B cell (primary cell): Measurements from ENCODE around the gene DACH1. TPM values are rescaled to one million over a fixed set of nuclear protein-coding genes. Genes with fewer than 3 reads are reported as not detected.

Experiments
- ATAC-seq: fragments of 200-7000 bp; cut with Tn5 transposase; one replicate; pipeline ENCODE4 v1.10.0; 2021; ENCODE audit warnings: low read depth, mild to moderate bottlenecking, moderate number of reproducible peaks, moderate library complexity
- CTCF ChIA-PET: fragments of 350-600 bp; sonication (Branson Sonifier 250); formaldehyde crosslinking; loops from one replicate; lab custom pipeline; 2021; ENCODE audit warnings: antibody characterized with exemption, inconsistent platforms; lab: Charles Lee
- POLR2A ChIA-PET: fragments of 350-600 bp; sonication (Branson Sonifier 250); formaldehyde crosslinking; loops from one replicate; lab custom pipeline; 2021; ENCODE audit warnings: antibody characterized with exemption; lab: Charles Lee
- DNase-seq: peaks from one replicate; pipeline ENCODE4 v3.0.0; 2013
- H2AFZ ChIP-seq: 2 replicates; pipeline ENCODE4 v1.6.1; 2012; ENCODE audit warnings: mild to moderate bottlenecking, low read depth, low read length; ENCODE audit not compliant: insufficient read depth, poor library complexity, severe bottlenecking
- H3K27ac ChIP-seq, 2 donors: 1 replicate in 1 of 2; 2 replicates in 1 of 2; pipeline ENCODE4 v1.5.1; 2012 to 2013; ENCODE audit warnings: low read length in 2 of 2, mild to moderate bottlenecking in 2 of 2, moderate library complexity in 1 of 2
- H3K27me3 ChIP-seq, 4 experiments: fragments of 200-600 bp in 1 of 4; sonication (generic) in 1 of 4; replicated peaks in 1 of 4; 1 replicate in 2 of 4; 2 replicates in 2 of 4; pipeline versions ENCODE4 v1.6.1 to v1.7.0; 2013 to 2016; ENCODE audit warnings: low read length in 3 of 4, mild to moderate bottlenecking in 2 of 4, mixed read lengths in 1 of 4, moderate library complexity in 1 of 4; ENCODE audit not compliant: insufficient read depth in 4 of 4, control insufficient read depth in 3 of 4; ENCODE audit errors: control extremely low read depth in 1 of 4
- H3K36me3 ChIP-seq, 2 experiments: replicated peaks in 1 of 2; 1 replicate in 1 of 2; 2 replicates in 1 of 2; pipeline versions ENCODE4 v1.6.1 to v1.7.1; 2013; ENCODE audit warnings: low read length in 1 of 2; ENCODE audit not compliant: insufficient read depth in 2 of 2, control insufficient read depth in 1 of 2; ENCODE audit errors: control extremely low read depth in 1 of 2, extremely low read depth in 1 of 2
- H3K4me1 ChIP-seq, 2 donors: fragments of 200-600 bp in 1 of 2; sonication (generic) in 1 of 2; 1 replicate in 1 of 2; 2 replicates in 1 of 2; pipeline versions ENCODE4 v1.5.1 to v1.6.1; 2013 to 2017; ENCODE audit warnings: low read length in 2 of 2; ENCODE audit not compliant: control insufficient read depth in 2 of 2, insufficient read depth in 2 of 2
- H3K4me2 ChIP-seq: replicated peaks from 2 replicates; pipeline ENCODE3; 2012; ENCODE audit warnings: mild to moderate bottlenecking, low read depth, low read length; ENCODE audit not compliant: poor library complexity, severe bottlenecking
- H3K4me3 ChIP-seq, 5 experiments: fragments of 200-600 bp in 1 of 5; sonication (generic) in 1 of 5; 1 replicate in 3 of 5; 2 replicates in 2 of 5; pipeline versions ENCODE4 v1.5.1 to v1.7.0; 2011 to 2016; ENCODE audit warnings: low read length in 4 of 5, mild to moderate bottlenecking in 4 of 5, low read depth in 2 of 5, control low read depth in 1 of 5, moderate library complexity in 1 of 5; ENCODE audit not compliant: insufficient read depth in 1 of 5; ENCODE audit errors: control extremely low read depth in 1 of 5, extremely low read depth in 1 of 5
- H3K79me2 ChIP-seq: fragments of 200-600 bp; sonication (generic); one replicate; pipeline ENCODE4 v1.6.0; 2016; ENCODE audit warnings: low read length; ENCODE audit not compliant: control insufficient read depth, insufficient read depth
- H3K9ac ChIP-seq: fragments of 200-600 bp; sonication (generic); 2 replicates; pipeline ENCODE4 v1.6.1; 2017; ENCODE audit warnings: mild to moderate bottlenecking, low read length, moderate library complexity
- H3K9me3 ChIP-seq, 3 donors: one replicate each; pipeline versions ENCODE4 v1.6.1 to v1.7.1; 2013; ENCODE audit warnings: low read length in 2 of 3; ENCODE audit not compliant: control insufficient read depth in 2 of 3, insufficient read depth in 1 of 3; ENCODE audit errors: control extremely low read depth in 1 of 3
- H4K20me1 ChIP-seq: 2 replicates; pipeline ENCODE4 v1.6.0; 2012; ENCODE audit warnings: mild to moderate bottlenecking, low read length; ENCODE audit not compliant: insufficient read depth, control insufficient read depth, poor library complexity, severe bottlenecking
- H3K27ac Mint-ChIP-seq: one replicate; pipeline ENCODE4 v1.8.0; 2021; ENCODE audit warnings: mixed read lengths
- H3K27me3 Mint-ChIP-seq: one replicate; pipeline ENCODE4 v1.8.0; 2021; ENCODE audit warnings: mixed read lengths
- H3K4me1 Mint-ChIP-seq: one replicate; pipeline ENCODE4 v1.8.0; 2021; ENCODE audit warnings: mixed read lengths
- H3K4me3 Mint-ChIP-seq: one replicate; pipeline ENCODE4 v1.8.0; 2021; ENCODE audit warnings: mixed read lengths
- H3K9me3 Mint-ChIP-seq: one replicate; pipeline ENCODE4 v1.8.0; 2022; ENCODE audit warnings: mixed read lengths; ENCODE audit not compliant: insufficient read depth
- CTCF ChIP-seq: fragments of 200-600 bp; IDR thresholded peaks from one replicate; pipeline ENCODE4 v1.8.0; 2022; ENCODE audit warnings: antibody characterized with exemption, mild to moderate bottlenecking
- EZH2 ChIP-seq: IDR thresholded peaks from 2 replicates; pipeline ENCODE4 v1.6.1; 2012; ENCODE audit warnings: borderline replicate concordance, low read depth, mild to moderate bottlenecking, moderate library complexity, low read length; ENCODE audit not compliant: insufficient read depth, poor library complexity, severe bottlenecking
- WGBS: methylation state at CpG from one replicate; pipeline ENCODE4 v1.1.5; 2013; ENCODE audit warnings: missing lambda C conversion rate; ENCODE audit not compliant: insufficient coverage; 5-methylcytosine and 5-hydroxymethylcytosine counted together
- intact Hi-C: fragments of 100-400 bp; cut with micrococcal nuclease; formaldehyde crosslinking; loops from one replicate; pipeline ENCODE4 v1.10.0; 2022
- polyA minus RNA-seq: library from RNA; depleted of rRNA, polyadenylated mRNA; stranded (reverse); fragments of >200 nt; gene quantifications from 2 replicates; pipeline ENCODE4 v1.2.3, GENCODE V29; 2012
- polyA plus RNA-seq: library from polyadenylated mRNA; depleted of rRNA; stranded (reverse); fragments of >200 nt; gene quantifications from 2 replicates; pipeline ENCODE4 v1.2.3, GENCODE V29; 2012
- total RNA-seq, 2 donors: library from RNA; stranded (reverse); fragments of 120-200 nt in 1 of 2; gene quantifications; 1 replicate in 1 of 2; 2 replicates in 1 of 2; pipeline versions ENCODE4 v1.2.3 to v1.2.4, GENCODE V29; 2013 to 2022

DACH1 gene
- not detected in 2 replicates for total RNA-seq
- total RNA-seq (2013), result 0.14 TPM
- polyA plus RNA-seq, result not detected in 2 replicates
- polyA minus RNA-seq, result not detected in 2 replicates

- ATAC-seq (no peak), DNase-seq (peak; percentile 5)
- Histone ChIP-seq H3K4me3 (peak within 1 kb of the TSS in 4 of 5 experiments; percentile 31 to 66 (median 43)), H3K4me1 (peaks cover 28 to 33% of the 10 kb centered on the region in 2 donors), H3K9ac (peak within 1 kb of the TSS; percentile 37), H3K27ac (no peak within 1 kb of the TSS), H3K27me3 (peaks cover 0 to 27% (median 13%) of the 10 kb centered on the region in 4 experiments), H3K4me2 (peak within 1 kb of the TSS; percentile 75), H2AFZ (peak within 1 kb of the TSS; percentile 66), H3K79me2 (no peaks in the 10 kb centered on the region), H3K36me3 (no peaks in the 10 kb centered on the region), H4K20me1 (no peaks in the 10 kb centered on the region), H3K9me3 (peaks cover 0 to 12% (median 0%) of the 10 kb centered on the region in 3 donors)
- Mint-ChIP-seq H3K27ac (no peak within 1 kb of the TSS), H3K27me3 (peaks cover 54% of the 10 kb centered on the region), H3K4me1 (peaks cover 24% of the 10 kb centered on the region), H3K4me3 (peak within 1 kb of the TSS; percentile 79), H3K9me3 (no peaks in the 10 kb centered on the region)
- intact Hi-C loops, result no loop called here
- ChIA-PET CTCF (no interaction called here), POLR2A (no interaction called here)
- WGBS, result 11% methylated on average over 5 of the region's 30 CpGs
- TF ChIP-seq CTCF, result no peak
- TF ChIP-seq EZH2, result no peak
Observed at GRCh38 chr13:71867131-71867814, at the start of gene DACH1. TSS of gene DACH1 (minus strand) at chr13:71867204.

GRCh38 chr13:71913717-71914116, 46.7 kb upstream of the DACH1 start:
- DNase-seq (no peak), ATAC-seq (no peak)
- no peak overlapping the region for H3K4me3 ChIP-seq
- no peaks in the 10 kb centered on the region for H3K79me2 ChIP-seq
- no peak overlapping the region for H2AFZ ChIP-seq
- Mint-ChIP-seq H3K4me3 (no peak overlapping the region), H3K9me3 (no peaks in the 10 kb centered on the region), H3K4me1 (no peaks in the 10 kb centered on the region), H3K27ac (no peak overlapping the region), H3K27me3 (no peaks in the 10 kb centered on the region)
- 88% methylated on average over 1 of the region's 3 CpGs for WGBS
- no peaks in the 10 kb centered on the region for H3K9me3 ChIP-seq
- H3K27me3 ChIP-seq, result no peaks in the 10 kb centered on the region
- no peaks in the 10 kb centered on the region for H3K36me3 ChIP-seq
- H3K27ac ChIP-seq, result no peak overlapping the region
- CTCF ChIA-PET, result no interaction called here
- POLR2A ChIA-PET, result no interaction called here
- intact Hi-C loops, result no loop called here
- H3K4me2 ChIP-seq, result no peak overlapping the region
- no peak overlapping the region for H3K9ac ChIP-seq
- H3K4me1 ChIP-seq, result no peaks in the 10 kb centered on the region
- TF ChIP-seq EZH2 (no peak), CTCF (no peak)
- no peaks in the 10 kb centered on the region for H4K20me1 ChIP-seq
